Measurements from ENCODE around the gene SLC9A1. TPM values are rescaled to one million over a fixed set of nuclear protein-coding genes. Genes with fewer than 3 reads are reported as not detected.
"Not testable (repeated sequence)": the region's sequence is repeated elsewhere in the genome, so short reads cannot be mapped to it uniquely, and the experiment has no call there.

Gene SLC9A1
- total RNA-seq, 1 donor: 6.7 TPM

DNA sequence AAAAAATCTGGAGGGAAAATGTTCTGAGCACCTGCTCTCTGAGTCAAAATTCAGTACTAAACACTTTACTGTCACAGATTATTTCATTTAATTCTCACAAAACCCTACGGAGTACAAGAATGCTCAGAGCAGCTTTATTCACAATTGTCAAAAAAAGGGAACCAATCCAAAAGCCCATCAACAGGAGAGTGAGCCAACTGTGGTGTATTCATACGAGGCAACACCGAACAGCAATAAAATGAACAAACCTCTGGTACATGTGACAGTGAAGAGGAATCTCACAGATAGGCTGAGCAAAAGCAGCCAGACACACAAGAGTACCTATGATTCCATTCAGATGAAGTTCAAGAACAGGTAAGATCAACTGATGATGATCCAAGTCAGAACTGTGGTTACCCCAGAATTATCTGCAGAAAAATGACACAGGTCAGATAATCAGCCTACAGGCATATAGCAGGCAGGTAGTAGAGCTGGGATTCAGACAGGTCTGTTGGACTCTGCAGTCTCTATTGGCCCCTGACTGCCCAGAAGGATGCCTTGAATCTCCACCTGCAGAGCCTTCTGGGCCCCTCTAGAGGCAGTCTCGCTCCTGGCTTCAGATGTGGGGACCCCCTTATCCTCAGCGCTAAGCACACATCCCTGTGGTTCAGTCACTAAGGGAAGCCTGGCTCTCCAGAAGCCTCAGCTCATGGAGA lies 19.2 kb downstream of the SLC9A1 start:
- peak in 1 of 3 donors; percentile 37 for DNase-seq (ENCODE audit: low read depth in 2 of 3, low spot score in 2 of 3)

- DNase-seq (ENCODE audit: low read depth in 2 of 3, low spot score in 2 of 3): no peak
Observed at GRCh38 chr1:27133991-27134390, 20.9 kb downstream of the SLC9A1 start.

GRCh38 chr1:27133158-27133557 lies 21.8 kb downstream of the SLC9A1 start:
- DNase-seq (ENCODE audit: low read depth in 2 of 3, low spot score in 2 of 3): no peak

- DNase-seq (ENCODE audit: low read depth in 2 of 3, low spot score in 2 of 3): no peak
Observed at GRCh38 chr1:27132624-27133023, 22.3 kb downstream of the SLC9A1 start.

DNA sequence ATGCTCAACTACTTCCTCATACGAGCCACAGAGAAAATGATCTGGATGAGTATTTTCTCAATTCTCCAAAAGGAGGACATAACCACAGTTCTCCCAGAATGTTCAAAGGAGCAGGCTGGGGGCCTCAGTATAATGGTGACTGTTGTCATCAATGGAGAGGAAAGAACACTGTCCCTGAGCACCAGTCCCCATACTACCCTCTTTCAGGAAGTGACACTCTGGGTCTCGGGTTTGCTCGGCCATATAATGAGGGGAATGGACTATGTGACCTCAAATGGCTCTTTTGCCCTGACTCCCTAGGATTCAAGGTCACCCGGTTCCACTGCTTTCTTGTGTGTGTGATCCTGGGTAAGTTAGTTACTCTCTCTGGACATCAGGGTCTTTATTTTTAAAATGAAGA lies 22.8 kb downstream of the SLC9A1 start:
- DNase-seq (ENCODE audit: low read depth in 2 of 3, low spot score in 2 of 3): no peak

DNA sequence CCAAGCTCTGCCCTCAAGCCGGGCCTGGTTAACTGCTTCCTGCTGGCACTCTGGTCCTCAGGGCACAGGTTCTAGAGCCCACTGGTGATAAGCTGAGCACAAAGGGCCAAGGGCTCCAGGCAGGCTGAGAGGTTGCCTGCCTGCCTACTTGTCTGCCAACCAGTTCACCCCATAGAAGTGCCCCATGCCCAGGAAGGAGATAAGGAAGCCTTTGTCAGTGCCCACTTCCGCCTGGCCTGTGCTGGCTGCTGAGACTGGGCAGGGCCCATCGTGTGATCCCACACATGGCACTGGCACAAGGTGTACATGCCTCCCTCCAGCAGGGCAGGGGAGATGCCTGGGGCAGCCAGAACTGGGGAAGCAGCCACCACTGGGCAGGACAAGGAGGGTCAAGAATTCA lies 24.1 kb downstream of the SLC9A1 start:
- DNase-seq (ENCODE audit: low read depth in 2 of 3, low spot score in 2 of 3): peak in 2 of 3 donors; percentile 54 to 82

- no peak for DNase-seq (ENCODE audit: low read depth in 2 of 3, low spot score in 2 of 3)
Observed at GRCh38 chr1:27129225-27129624, 25.7 kb downstream of the SLC9A1 start.

- DNase-seq (ENCODE audit: low read depth in 2 of 3, low spot score in 2 of 3): no peak
Observed at GRCh38 chr1:27127419-27127818, 27.5 kb downstream of the SLC9A1 start.

DNA sequence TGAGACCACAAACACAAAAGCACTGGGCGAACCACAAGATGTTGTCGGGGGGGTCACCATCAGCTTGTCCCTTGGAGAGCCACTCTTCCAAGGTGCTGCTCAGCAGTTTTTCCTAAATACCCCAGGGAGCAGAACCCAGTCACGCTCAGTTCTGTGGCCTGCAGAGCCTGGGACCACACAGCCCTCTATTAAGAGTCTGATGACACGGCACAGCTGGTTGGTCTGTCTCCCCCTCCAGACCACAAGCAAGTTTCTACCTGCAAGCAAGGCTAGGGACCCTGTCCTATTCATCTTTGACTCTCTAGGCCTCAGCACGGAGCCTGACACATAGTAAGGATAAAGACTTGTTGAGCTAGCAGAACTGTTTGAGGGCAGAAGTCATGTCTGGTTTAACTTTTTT lies 28.5 kb downstream of the SLC9A1 start:
- DNase-seq (ENCODE audit: low read depth in 2 of 3, low spot score in 2 of 3): no peak

GRCh38 chr1:27125125-27125524 lies 29.8 kb downstream of the SLC9A1 start:
- DNase-seq (ENCODE audit: low read depth in 2 of 3, low spot score in 2 of 3): not testable (repeated sequence)

GRCh38 chr1:27124405-27124804 lies 30.5 kb downstream of the SLC9A1 start:
- DNase-seq (ENCODE audit: low read depth in 2 of 3, low spot score in 2 of 3): no peak

- DNase-seq (ENCODE audit: low read depth in 2 of 3, low spot score in 2 of 3): no peak
Observed at GRCh38 chr1:27122652-27123051, 32.3 kb downstream of the SLC9A1 start.

DNA sequence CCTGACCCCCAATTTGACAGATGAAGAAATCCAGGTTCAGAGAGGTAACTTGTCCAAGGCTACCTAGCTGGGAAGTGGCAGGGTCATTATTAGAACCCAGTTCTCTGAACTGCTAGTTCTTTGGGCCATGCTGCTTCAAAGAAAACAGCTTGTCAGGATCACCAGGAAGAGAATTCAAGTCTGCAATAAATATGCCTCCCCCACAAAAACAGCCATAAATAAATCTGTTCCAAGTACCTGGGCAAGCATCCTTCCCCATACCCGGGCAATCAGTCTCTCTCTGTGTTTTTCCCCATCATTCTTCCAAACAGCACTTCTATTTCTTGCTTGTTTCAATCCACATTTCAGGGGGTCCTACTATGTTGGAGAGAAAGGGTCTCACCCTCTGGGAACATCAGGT lies 34.1 kb downstream of the SLC9A1 start:
- DNase-seq (ENCODE audit: low read depth in 2 of 3, low spot score in 2 of 3): no peak

GRCh38 chr1:27118440-27118689 lies 36.6 kb downstream of the SLC9A1 start:
- no peak for DNase-seq (ENCODE audit: low read depth in 2 of 3, low spot score in 2 of 3)

DNA sequence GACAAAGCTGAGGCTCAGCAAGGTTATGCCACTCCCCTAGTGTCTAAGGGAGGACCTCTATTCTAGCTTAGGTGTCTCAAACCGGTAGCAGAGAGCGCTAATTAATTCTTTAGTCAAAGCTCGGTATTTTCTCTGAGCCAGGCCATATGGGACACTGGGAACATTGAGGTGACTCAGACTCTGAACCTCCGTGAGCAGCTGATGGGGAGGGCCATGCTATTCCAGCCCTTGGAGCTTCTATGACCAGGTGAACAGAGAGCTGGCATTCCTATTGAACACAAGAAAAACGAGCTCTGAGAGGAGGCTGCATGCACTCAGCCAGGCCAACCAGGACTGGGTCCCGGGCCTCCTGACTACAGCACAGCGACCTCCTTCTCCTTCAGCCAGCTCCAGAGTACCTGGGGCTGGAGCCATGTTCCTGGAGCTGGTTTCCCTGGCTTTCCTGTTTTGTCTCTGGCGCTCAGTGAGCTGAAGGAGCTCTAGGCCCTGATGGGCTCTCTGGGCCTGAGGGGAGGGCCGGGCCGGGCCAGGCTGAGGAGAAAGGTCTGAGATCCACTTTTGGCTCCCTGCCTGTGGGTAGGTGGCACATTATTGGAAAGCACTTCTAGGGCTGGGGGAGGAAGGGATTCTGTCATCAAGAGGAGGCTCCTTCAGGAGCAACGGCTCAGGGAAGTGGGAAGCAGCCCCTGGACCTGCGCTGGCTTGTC lies 37.0 kb downstream of the SLC9A1 start:
- no peak for DNase-seq (ENCODE audit: low read depth in 2 of 3, low spot score in 2 of 3)

- peak in 1 of 3 donors; percentile 72 for DNase-seq (ENCODE audit: low read depth in 2 of 3, low spot score in 2 of 3)
Observed at GRCh38 chr1:27116697-27117096, 38.2 kb downstream of the SLC9A1 start.

DNA sequence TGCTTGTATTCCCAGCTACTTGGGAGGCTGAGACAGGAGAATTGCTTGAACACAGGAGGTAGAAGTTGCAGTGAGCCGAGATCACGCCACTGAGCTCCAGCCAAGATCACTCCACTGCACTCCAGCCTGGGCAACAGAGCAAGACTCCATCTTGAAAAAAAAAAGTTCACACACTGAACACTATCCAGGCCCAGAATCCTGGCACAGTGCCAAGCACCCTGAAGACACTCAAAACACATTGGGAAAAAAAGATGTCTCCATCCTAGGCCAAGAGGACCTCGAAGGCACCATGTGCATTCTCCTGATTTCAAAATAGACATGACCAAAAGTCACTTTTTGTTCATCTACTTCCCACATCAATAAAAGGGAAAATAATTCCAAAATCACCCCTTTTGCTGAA lies 38.7 kb downstream of the SLC9A1 start:
- DNase-seq (ENCODE audit: low read depth in 2 of 3, low spot score in 2 of 3): no peak

GRCh38 chr1:27114546-27114945 lies 40.4 kb downstream of the SLC9A1 start:
- DNase-seq (ENCODE audit: low read depth in 2 of 3, low spot score in 2 of 3): no peak

- DNase-seq (ENCODE audit: low read depth in 2 of 3, low spot score in 2 of 3): no peak
Observed at GRCh38 chr1:27113861-27114260, 41.1 kb downstream of the SLC9A1 start.

- DNase-seq (ENCODE audit: low read depth in 2 of 3, low spot score in 2 of 3): peak in 2 of 3 donors; percentile 91 to 95
Observed at GRCh38 chr1:27111626-27112573, 43.0 kb downstream of the SLC9A1 start.

DNA sequence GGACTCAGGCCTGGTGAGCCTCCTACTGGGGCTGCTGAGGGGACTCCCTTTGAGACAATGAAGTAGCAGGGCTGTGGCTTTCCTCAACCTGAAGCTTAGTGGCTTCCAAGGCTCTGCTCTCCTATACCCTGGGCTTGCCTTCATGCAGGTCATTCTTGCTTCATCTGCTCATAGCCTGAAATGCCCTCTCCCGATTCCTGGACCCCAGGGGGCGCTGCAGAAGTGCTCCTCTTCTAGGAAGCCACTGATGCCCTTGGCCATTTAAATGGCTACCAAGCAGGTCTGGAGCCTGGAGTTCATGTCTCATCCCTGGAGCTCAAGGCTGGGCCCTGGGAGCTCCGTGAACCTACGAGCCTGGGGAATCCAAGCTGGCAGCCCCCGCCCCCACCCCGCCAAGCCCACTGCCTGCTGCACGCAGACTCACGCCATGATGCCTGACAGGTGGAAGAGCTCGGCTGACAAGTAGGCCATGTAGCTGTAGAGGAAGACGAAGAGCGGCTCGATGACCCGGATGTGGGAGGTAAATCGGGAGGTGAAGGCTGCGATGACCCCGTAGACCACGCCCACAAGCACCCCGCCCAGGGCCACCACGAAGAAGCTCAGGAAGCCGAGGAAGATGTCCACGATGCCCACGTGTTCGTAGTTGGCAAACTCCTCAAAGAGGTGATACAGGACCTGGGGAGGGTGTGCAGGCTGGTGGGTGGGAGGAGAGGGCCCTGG lies 45.7 kb downstream of the SLC9A1 start:
- peak in 1 of 3 donors; percentile 44 for DNase-seq (ENCODE audit: low read depth in 2 of 3, low spot score in 2 of 3)

All from hematopoietic multipotent progenitor cell (in vitro differentiated cells).